GM23248 (cell line): Measurements from ENCODE around the gene NEDD4L.

Source experiments
- EZH2 ChIP-seq: fragments of 200-600 bp; sonication (generic); IDR thresholded peaks from 2 replicates; pipeline ENCODE4 v1.6.1; 2018; ENCODE audit warnings: antibody characterized with exemption, mild to moderate bottlenecking; ENCODE audit not compliant: insufficient read depth, poor library complexity, severe bottlenecking
- EZH2phosphoT487 ChIP-seq: fragments of 200-600 bp; sonication (generic); IDR thresholded peaks from 2 replicates; pipeline ENCODE4 v1.6.1; 2018; ENCODE audit warnings: antibody characterized with exemption, moderate library complexity, mild to moderate bottlenecking, low read depth; ENCODE audit not compliant: insufficient read depth

DNA sequence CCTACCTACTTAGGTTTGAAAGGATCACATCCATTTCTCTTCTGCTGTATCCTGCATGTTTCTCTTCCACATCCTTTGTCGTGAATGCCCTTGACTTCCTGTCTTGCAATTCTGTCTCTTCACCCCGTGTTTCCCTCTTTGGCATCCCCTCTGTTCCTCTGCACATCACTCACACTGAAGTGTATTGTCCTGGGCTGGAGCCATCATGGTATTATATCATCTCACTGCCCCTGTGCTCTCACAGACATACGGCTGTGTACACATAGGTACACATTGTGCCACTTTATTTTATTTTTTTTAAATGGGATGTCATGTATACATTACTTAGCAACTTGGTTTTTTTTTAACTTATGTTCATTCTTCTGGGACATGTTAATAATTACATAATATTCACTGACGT, 293.3 kb downstream of the NEDD4L start:
- TF ChIP-seq EZH2 (no peak), EZH2phosphoT487 (no peak)
